HCT116 (cell line): Measurements from ENCODE around the gene EHD3. TPM values are rescaled to one million over a fixed set of nuclear protein-coding genes. Genes with fewer than 3 reads are reported as not detected.

Experiments used
- ATAC-seq: fragments of 200-7000 bp; cut with Tn5 transposase; 2 replicates; pipeline ENCODE4 v1.9.1; 2020; ENCODE audit warnings: mild to moderate bottlenecking, moderate library complexity
- BruUV-seq: library from RNA; stranded (reverse); fragments of 400-500 nt; replicated peaks from 2 replicates; lab custom pipeline; 2021; lab: Mats Ljungman, UMichigan
- CTCF ChIA-PET: fragments of 300-600 bp; sonication (Branson Sonifier 250); formaldehyde crosslinking; loops from one replicate; lab custom pipeline; 2021; ENCODE audit warnings: antibody characterized with exemption; lab: Charles Lee
- POLR2A ChIA-PET: fragments of 300-600, 350-600 bp; sonication (Branson Sonifier 250); formaldehyde crosslinking; loops from one replicate; lab custom pipeline; 2021; ENCODE audit warnings: antibody characterized with exemption; lab: Charles Lee
- RAD21 ChIA-PET, 2 experiments: fragments of 300-600 bp; sonication (Branson Sonifier 250); formaldehyde crosslinking; loops; one replicate each; lab custom pipeline; 2023; ENCODE audit warnings: low total read pairs in 2 of 2; ENCODE audit not compliant: uncharacterized antibody in 2 of 2, unreplicated experiment in 2 of 2, low non-redundant PET in 1 of 2; lab: Charles Lee
- DNase-seq: peaks from one replicate; pipeline ENCODE4 v3.0.0-alpha.2; 2010; ENCODE audit warnings: low read depth, low spot score
- H2AFZ ChIP-seq: fragments of 200-600 bp; shearing (Covaris generic), sonication (generic); 2 replicates; pipeline ENCODE4 v1.6.1; 2017; ENCODE audit warnings: low read depth, mixed run types, mixed read lengths, antibody characterized with exemption, low read length; ENCODE audit not compliant: poor library complexity, severe bottlenecking
- H3K27ac ChIP-seq: 2 replicates; pipeline ENCODE4 v1.5.1; 2012; ENCODE audit warnings: low read depth, low read length
- H3K27me3 ChIP-seq: fragments of 200-600 bp; sonication (generic); 2 replicates; pipeline ENCODE4 v1.6.1; 2016; ENCODE audit warnings: mixed run types, low read length, mixed read lengths; ENCODE audit not compliant: insufficient read depth
- H3K36me3 ChIP-seq, 2 experiments: fragments of 200-500 bp in 1 of 2; fragments of 200-600 bp in 1 of 2; sonication (Bioruptor generic) in 1 of 2; sonication (generic) in 1 of 2; 2 replicates each; pipeline versions ENCODE4 v1.5.1 to v1.6.1; 2014 to 2016; ENCODE audit warnings: low read length in 2 of 2, inconsistent platforms in 1 of 2, mixed read lengths in 1 of 2, mixed run types in 1 of 2; ENCODE audit not compliant: insufficient read depth in 2 of 2, control insufficient read depth in 1 of 2
- H3K4me1 ChIP-seq, 2 experiments: fragments of 200-600 bp in 1 of 2; sonication (generic) in 1 of 2; 2 replicates each; pipeline versions ENCODE4 v1.5.1 to v1.6.1; 2012 to 2017; ENCODE audit warnings: low read length in 2 of 2, inconsistent platforms in 1 of 2, mild to moderate bottlenecking in 1 of 2, mixed read lengths in 1 of 2, mixed run types in 1 of 2, moderate library complexity in 1 of 2; ENCODE audit not compliant: insufficient read depth in 2 of 2, control insufficient read depth in 1 of 2
- H3K4me2 ChIP-seq: fragments of 200-600 bp; sonication (generic); 2 replicates; pipeline ENCODE4 v1.6.1; 2017; ENCODE audit warnings: mixed run types, low read length, mixed read lengths
- H3K4me3 ChIP-seq, 2 experiments: fragments of 200-600 bp in 1 of 2; sonication (generic) in 1 of 2; replicated peaks in 1 of 2; 2 replicates each; pipeline ENCODE4 v1.5.1; 2011 to 2016; ENCODE audit warnings: low read length in 2 of 2, control low read depth in 1 of 2, low read depth in 1 of 2, mild to moderate bottlenecking in 1 of 2, mixed read lengths in 1 of 2, mixed run types in 1 of 2
- H3K79me2 ChIP-seq: fragments of 200-600 bp; sonication (generic); 2 replicates; pipeline ENCODE4 v1.6.1; 2017; ENCODE audit warnings: mild to moderate bottlenecking, mixed run types, low read length, moderate library complexity, mixed read lengths; ENCODE audit not compliant: insufficient read depth
- H3K9ac ChIP-seq: fragments of 200-600 bp; sonication (generic); 2 replicates; pipeline ENCODE4 v1.6.1; 2016; ENCODE audit warnings: low read length, mixed read lengths
- H3K9me2 ChIP-seq: fragments of 200-600 bp; sonication (generic), shearing (Covaris generic); 2 replicates; pipeline ENCODE4 v1.6.1; 2017; ENCODE audit warnings: mixed run types, mild to moderate bottlenecking, moderate library complexity; ENCODE audit not compliant: insufficient read depth
- H3K9me3 ChIP-seq, 2 experiments: fragments of 200-500 bp in 1 of 2; fragments of 200-600 bp in 1 of 2; sonication (Bioruptor generic) in 1 of 2; sonication (generic) in 1 of 2; 2 replicates each; pipeline ENCODE4 v1.6.1; 2014 to 2017; ENCODE audit warnings: low read length in 2 of 2, mixed read lengths in 2 of 2, inconsistent platforms in 1 of 2, low read depth in 1 of 2, mild to moderate bottlenecking in 1 of 2, mixed run types in 1 of 2, moderate library complexity in 1 of 2; ENCODE audit not compliant: control insufficient read depth in 1 of 2, insufficient read depth in 1 of 2
- H4K20me1 ChIP-seq: fragments of 200-600 bp; sonication (generic), shearing (Covaris generic); 2 replicates; pipeline ENCODE4 v1.6.1; 2017; ENCODE audit warnings: mixed run types, mild to moderate bottlenecking, moderate library complexity; ENCODE audit not compliant: insufficient read depth
- CBX3 ChIP-seq: IDR thresholded peaks from 2 replicates; pipeline ENCODE4 v1.6.1; 2012; ENCODE audit warnings: low read depth
- EGR1 ChIP-seq: IDR thresholded peaks from 2 replicates; pipeline ENCODE4 v1.6.1; 2012; ENCODE audit warnings: low read depth
- ELF1 ChIP-seq: IDR thresholded peaks from 2 replicates; pipeline ENCODE4 v1.6.1; 2012; ENCODE audit warnings: low read depth, borderline replicate concordance
- EZH2phosphoT487 ChIP-seq: fragments of 200-600 bp; IDR thresholded peaks from 2 replicates; pipeline ENCODE4 v1.6.1; 2018; ENCODE audit warnings: antibody characterized with exemption, borderline replicate concordance
- FOSL1 ChIP-seq: IDR thresholded peaks from 2 replicates; pipeline ENCODE4 v1.6.1; 2012; ENCODE audit warnings: low read depth
- POLR2A ChIP-seq: IDR thresholded peaks from 2 replicates; pipeline ENCODE4 v1.7.0; 2011; ENCODE audit warnings: borderline replicate concordance; ENCODE audit not compliant: insufficient read depth, insufficient read length; ENCODE audit errors: extremely low read depth
- RAD21 ChIP-seq: IDR thresholded peaks from 2 replicates; pipeline ENCODE4 v1.6.1; 2012; ENCODE audit warnings: low read depth, mild to moderate bottlenecking
- REST ChIP-seq: IDR thresholded peaks from 2 replicates; pipeline ENCODE4 v1.6.1; 2012; ENCODE audit warnings: low read depth
- SIN3A ChIP-seq: IDR thresholded peaks from 2 replicates; pipeline ENCODE4 v1.6.1; 2012; ENCODE audit warnings: low read depth
- ZBTB33 ChIP-seq: IDR thresholded peaks from 2 replicates; pipeline ENCODE4 v1.6.1; 2011; ENCODE audit warnings: mild to moderate bottlenecking, low read length, moderate library complexity; ENCODE audit not compliant: insufficient replicate concordance; ENCODE audit errors: extremely low read depth
- ZFX ChIP-seq: fragments of 450-650 bp; IDR thresholded peaks from 2 replicates; pipeline ENCODE4 v1.6.1; 2017
- ZNF274 ChIP-seq: fragments of 200-500 bp; sonication (Bioruptor generic); IDR thresholded peaks from 2 replicates; pipeline ENCODE4 v1.6.1; 2014; ENCODE audit warnings: mild to moderate bottlenecking, low read depth, low read length, inconsistent platforms
- intact Hi-C: fragments of 100-400 bp; cut with micrococcal nuclease; formaldehyde crosslinking; loops from 2 replicates; pipeline ENCODE4 v1.10.0; 2022
- total RNA-seq: library from RNA; stranded (reverse); gene quantifications from one replicate; pipeline ENCODE4 v1.2.1, GENCODE V29; 2021; ENCODE audit not compliant: unreplicated experiment
- TF ChIP-seq, protein P1 (sequence below), 3 experiments: fragments of 200-600 bp in 1 of 3; sonication (generic) in 1 of 3; IDR thresholded peaks in 2 of 3; conservative IDR thresholded peaks in 1 of 3; 2 replicates each; pipeline ENCODE4 v1.5.1; 2012 to 2017; ENCODE audit warnings: low read depth in 2 of 3, low read length in 2 of 3, antibody characterized with exemption in 1 of 3, borderline replicate concordance in 1 of 3, control low read depth in 1 of 3, mild to moderate bottlenecking in 1 of 3, mixed read lengths in 1 of 3, mixed run types in 1 of 3, moderate library complexity in 1 of 3; ENCODE audit not compliant: insufficient read depth in 1 of 3
- TF ChIP-seq, protein P2 (sequence below): IDR thresholded peaks from 2 replicates; pipeline ENCODE4 v1.6.1; 2012
- TF ChIP-seq, protein P3 (sequence below): IDR thresholded peaks from 2 replicates; pipeline ENCODE4 v1.6.1; 2012

EHD3 gene
- total RNA-seq, 1 experiment from 2014 or later: not detected

- CTCF ChIA-PET: no interaction called here
- Histone ChIP-seq H3K9me2 (no peaks in the 10 kb centered on the region), H3K36me3 (no peaks in the 10 kb centered on the region), H3K79me2 (no peaks in the 10 kb centered on the region), H3K4me3 (no peak overlapping the region), H3K4me1 (peaks cover 0 to 22% of the 10 kb centered on the region in 2 experiments; a peak in 2 of 4 replicates), H3K27me3 (no peaks in the 10 kb centered on the region)
- TF ChIP-seq EZH2phosphoT487 (no peak), ELF1 (no peak), FOSL1 (no peak), ZBTB33 (no peak), SIN3A (no peak), CBX3 (no peak), EGR1 (no peak), REST (no peak), ZFX (no peak), POLR2A (no peak), ZNF274 (no peak), RAD21 (no peak)
- TF ChIP-seq, protein P1, sequence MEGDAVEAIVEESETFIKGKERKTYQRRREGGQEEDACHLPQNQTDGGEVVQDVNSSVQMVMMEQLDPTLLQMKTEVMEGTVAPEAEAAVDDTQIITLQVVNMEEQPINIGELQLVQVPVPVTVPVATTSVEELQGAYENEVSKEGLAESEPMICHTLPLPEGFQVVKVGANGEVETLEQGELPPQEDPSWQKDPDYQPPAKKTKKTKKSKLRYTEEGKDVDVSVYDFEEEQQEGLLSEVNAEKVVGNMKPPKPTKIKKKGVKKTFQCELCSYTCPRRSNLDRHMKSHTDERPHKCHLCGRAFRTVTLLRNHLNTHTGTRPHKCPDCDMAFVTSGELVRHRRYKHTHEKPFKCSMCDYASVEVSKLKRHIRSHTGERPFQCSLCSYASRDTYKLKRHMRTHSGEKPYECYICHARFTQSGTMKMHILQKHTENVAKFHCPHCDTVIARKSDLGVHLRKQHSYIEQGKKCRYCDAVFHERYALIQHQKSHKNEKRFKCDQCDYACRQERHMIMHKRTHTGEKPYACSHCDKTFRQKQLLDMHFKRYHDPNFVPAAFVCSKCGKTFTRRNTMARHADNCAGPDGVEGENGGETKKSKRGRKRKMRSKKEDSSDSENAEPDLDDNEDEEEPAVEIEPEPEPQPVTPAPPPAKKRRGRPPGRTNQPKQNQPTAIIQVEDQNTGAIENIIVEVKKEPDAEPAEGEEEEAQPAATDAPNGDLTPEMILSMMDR (IDR thresholded peaks at IDR 0.05 in 2 of 3, conservative IDR thresholded peaks at IDR 0.05 in 1 of 3; ENCODE audit: borderline replicate concordance in 1 of 3, insufficient read depth in 1 of 3, low read depth in 2 of 3, low read length in 2 of 3): no peak
- TF ChIP-seq, protein P2, sequence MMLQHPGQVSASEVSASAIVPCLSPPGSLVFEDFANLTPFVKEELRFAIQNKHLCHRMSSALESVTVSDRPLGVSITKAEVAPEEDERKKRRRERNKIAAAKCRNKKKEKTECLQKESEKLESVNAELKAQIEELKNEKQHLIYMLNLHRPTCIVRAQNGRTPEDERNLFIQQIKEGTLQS: no peak
- TF ChIP-seq, protein P3, sequence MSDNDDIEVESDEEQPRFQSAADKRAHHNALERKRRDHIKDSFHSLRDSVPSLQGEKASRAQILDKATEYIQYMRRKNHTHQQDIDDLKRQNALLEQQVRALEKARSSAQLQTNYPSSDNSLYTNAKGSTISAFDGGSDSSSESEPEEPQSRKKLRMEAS: no peak
- TF ChIP-seq, all 23 proteins: peak for 0
- BruUV-seq: no TSS peak
- intact Hi-C loops: no loop called here
- DNase-seq (no peak), ATAC-seq (no peak)
- Histone ChIP-seq H3K4me2 (no peak overlapping the region), H3K9me3 (no peaks in the 10 kb centered on the region), H2AFZ (no peak overlapping the region), H3K9ac (no peak overlapping the region), H3K27ac (no peak overlapping the region), H4K20me1 (no peaks in the 10 kb centered on the region)
- POLR2A ChIA-PET: no interaction called here
- RAD21 ChIA-PET: no interaction called here
Observed at GRCh38 chr2:31287654-31288053, 53.7 kb downstream of the EHD3 start.
